Mammary epithelial cell (primary cell): ENCODE data around the gene DTHD1.

Source experiments
- EZH2 ChIP-seq: IDR thresholded peaks from 2 replicates; pipeline ENCODE4 v1.6.1; 2012; ENCODE audit warnings: low read length, inconsistent platforms, borderline replicate concordance
- TF ChIP-seq, protein P1 (sequence below), 2 donors: IDR thresholded peaks in 1 of 2; conservative IDR thresholded peaks in 1 of 2; 2 replicates each; pipeline ENCODE4 v1.5.1; 2011 to 2012; ENCODE audit warnings: inconsistent platforms in 2 of 2, low read length in 2 of 2, mild to moderate bottlenecking in 2 of 2, control low read depth in 1 of 2, low read depth in 1 of 2; ENCODE audit not compliant: insufficient read depth in 1 of 2; ENCODE audit errors: extremely low read depth in 1 of 2

DNA sequence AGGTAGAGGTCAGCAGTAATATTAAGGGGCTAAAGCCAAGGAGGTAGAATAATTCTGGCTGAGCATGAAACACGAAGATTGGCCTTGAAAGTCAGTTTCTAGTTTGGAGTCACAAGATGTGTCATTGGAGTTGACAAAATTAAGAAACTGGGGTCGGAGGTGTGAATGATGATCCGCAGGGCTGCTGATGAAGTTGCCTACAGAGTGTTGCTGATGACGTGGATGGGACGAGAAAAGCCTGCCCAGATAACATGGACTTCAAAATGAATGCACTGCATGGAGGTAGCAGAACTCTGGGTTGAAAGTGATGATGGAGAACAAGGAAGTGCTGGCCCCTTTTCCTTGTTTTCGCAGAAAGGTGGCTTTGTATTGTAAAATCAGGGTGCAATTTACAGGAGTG is 60.5 kb downstream of the DTHD1 start:
- TF ChIP-seq, protein P1, sequence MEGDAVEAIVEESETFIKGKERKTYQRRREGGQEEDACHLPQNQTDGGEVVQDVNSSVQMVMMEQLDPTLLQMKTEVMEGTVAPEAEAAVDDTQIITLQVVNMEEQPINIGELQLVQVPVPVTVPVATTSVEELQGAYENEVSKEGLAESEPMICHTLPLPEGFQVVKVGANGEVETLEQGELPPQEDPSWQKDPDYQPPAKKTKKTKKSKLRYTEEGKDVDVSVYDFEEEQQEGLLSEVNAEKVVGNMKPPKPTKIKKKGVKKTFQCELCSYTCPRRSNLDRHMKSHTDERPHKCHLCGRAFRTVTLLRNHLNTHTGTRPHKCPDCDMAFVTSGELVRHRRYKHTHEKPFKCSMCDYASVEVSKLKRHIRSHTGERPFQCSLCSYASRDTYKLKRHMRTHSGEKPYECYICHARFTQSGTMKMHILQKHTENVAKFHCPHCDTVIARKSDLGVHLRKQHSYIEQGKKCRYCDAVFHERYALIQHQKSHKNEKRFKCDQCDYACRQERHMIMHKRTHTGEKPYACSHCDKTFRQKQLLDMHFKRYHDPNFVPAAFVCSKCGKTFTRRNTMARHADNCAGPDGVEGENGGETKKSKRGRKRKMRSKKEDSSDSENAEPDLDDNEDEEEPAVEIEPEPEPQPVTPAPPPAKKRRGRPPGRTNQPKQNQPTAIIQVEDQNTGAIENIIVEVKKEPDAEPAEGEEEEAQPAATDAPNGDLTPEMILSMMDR (conservative IDR thresholded peaks at IDR 0.05 in 1 of 2, IDR thresholded peaks at IDR 0.05 in 1 of 2; ENCODE audit: extremely low read depth in 1 of 2, insufficient read depth in 1 of 2, low read depth in 1 of 2, low read length in 2 of 2), result no peak
- TF ChIP-seq EZH2, result no peak
